HAP-1 (cell line): ENCODE results near the gene NAA20.

Experiments
- DNase-seq, 2 experiments: peaks; one replicate each; pipeline ENCODE4 v3.0.0-alpha.2; 2016 to 2020; ENCODE audit warnings: low spot score in 2 of 2
- H3K27me3 ChIP-seq: fragments of 250-450 bp; sonication (Bioruptor Pico); 2 replicates; pipeline ENCODE4 v1.5.1; 2020; ENCODE audit warnings: low read depth, mild to moderate bottlenecking, moderate library complexity
- H3K36me3 ChIP-seq: fragments of 250-450 bp; sonication (Bioruptor Pico); replicated peaks from 2 replicates; pipeline ENCODE4 v1.5.1; 2020; ENCODE audit warnings: mild to moderate bottlenecking
- H3K4me1 ChIP-seq: fragments of 250-450 bp; sonication (Bioruptor Pico); 2 replicates; pipeline ENCODE4 v1.5.1; 2020; ENCODE audit warnings: mild to moderate bottlenecking
- H3K4me3 ChIP-seq: fragments of 250-450 bp; sonication (Bioruptor Pico); 2 replicates; pipeline ENCODE4 v1.5.1; 2020; ENCODE audit warnings: mild to moderate bottlenecking, moderate library complexity
- H3K9me3 ChIP-seq: fragments of 250-450 bp; sonication (Bioruptor Pico); 2 replicates; pipeline ENCODE4 v1.5.1; 2020; ENCODE audit warnings: mild to moderate bottlenecking, moderate library complexity
- in situ Hi-C: fragments of 300-500 bp; cut with MboI; formaldehyde crosslinking; loops from 3 replicates; pipeline ENCODE4 v1.14.3; 2020; ENCODE audit warnings: low sequenced_read_pairs, inconsistent platforms, mixed read lengths

NAA20 gene

DNA sequence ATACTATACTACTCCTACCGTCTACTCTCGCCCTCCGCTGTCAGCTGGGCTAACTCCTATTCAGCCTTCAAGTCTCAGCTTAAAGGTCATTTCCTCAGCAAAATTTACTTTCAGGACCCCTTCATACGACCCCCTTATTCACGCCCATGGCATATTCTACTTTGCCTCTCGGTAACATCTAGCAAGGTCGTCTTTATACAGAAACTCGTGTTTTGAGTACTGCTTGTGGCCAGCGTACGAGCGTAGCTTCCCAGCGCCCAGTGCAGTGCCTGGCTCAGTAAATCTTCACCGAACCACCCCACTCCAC, 34.6 kb downstream of the NAA20 start:
- peaks cover 3% of the 10 kb centered on the region for H3K4me1 ChIP-seq
- no peak for DNase-seq
- H3K36me3 ChIP-seq: peaks cover 20% of the 10 kb centered on the region
- H3K9me3 ChIP-seq: no peaks in the 10 kb centered on the region
- H3K4me3 ChIP-seq: peak overlapping the region; percentile 92
- H3K27me3 ChIP-seq: peaks cover 13% of the 10 kb centered on the region
- in situ Hi-C loops: no loop called here

DNA sequence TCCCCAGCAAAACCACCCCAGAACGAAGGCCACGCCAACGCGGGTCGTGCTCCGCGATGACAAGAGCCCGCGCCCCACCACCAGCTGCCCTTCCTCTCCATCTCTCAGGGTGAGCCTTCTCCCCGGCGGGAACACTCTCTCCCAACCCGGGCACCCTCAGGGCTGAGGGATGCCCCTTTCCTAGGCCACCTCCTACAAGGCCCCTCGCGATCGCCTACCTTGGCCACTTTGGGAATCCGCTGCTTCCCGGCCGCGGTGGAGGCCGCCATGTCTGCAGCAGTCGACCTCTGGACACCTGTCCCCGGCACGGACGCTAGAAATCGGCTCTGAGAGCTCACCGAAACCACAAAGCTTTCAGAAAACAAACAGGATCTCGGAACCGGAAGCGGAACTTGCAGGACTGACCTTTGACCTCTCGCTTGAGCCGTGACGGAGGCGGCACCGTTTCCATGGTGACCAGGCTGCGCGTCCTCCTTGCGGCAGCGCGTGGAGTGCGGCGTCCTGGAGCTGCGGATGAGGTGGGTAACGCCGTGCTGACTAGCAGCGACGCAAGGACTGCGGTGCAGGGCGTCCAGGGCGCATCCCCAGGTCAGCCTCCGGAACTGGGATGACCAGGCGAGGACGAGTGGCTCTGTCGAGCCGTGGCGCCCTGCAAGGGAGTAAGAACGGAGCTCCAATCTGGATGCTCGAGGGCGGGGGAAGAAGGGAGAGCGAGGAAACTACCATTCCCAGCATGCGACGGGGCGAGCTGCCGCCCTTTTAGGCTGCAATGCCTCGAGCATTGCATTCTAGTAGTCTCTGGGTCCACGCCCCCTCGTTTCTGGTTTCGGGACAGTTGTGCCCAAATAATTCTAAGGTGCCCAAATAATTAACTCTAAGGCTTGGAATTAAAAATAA, 35.2 kb downstream of the NAA20 start, which contains the start of the genes CFAP61 and CRNKL1:
TSS of gene CFAP61 (plus strand) at position 459 of the 897 bp plus-strand sequence. CDS start 4,122 bp downstream, outside the sequence.
TSS of gene CRNKL1 (minus strand) at position 393 of the 897 bp plus-strand sequence. CDS start at position 269, 124 bp downstream.
- in situ Hi-C loops: no loop called here

DNA sequence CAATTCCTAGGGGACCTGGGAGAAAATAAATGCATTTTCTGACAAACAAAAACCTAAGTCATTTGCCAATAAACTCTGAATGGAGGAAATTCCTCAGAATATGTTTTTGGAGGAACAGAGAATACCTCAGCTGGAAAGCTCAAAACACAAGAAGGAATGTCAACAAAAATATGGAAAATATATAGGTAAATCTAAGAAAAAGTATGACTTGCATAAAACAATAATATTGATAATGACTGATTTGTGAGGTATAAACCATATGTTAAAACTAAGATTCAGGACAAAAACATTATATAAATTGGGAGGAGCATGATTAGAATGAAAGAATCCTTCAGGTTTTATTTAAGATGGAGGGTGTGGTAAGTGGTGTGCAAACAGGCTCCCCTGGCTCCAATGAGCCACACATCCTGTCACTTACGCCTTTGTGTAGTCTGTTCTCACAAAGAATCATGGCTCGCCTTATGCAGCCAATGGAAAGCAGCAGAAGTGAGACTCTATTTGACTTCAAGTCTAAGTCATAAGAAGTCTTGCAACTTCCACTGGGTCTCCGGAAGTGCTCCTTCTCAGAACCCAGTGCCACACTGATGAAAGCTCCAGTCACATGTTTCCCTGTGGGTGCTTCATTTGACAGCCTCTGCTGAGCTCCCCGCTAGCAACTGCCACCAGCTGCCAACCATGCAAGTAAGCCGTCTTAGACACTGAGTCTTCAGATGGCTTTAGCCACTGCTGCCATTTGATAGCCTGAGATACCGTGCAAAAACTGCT, 43.3 kb downstream of the NAA20 start:
- DNase-seq: no peak
- H3K27me3 ChIP-seq: peaks cover 31% of the 10 kb centered on the region
- no peaks in the 10 kb centered on the region for H3K9me3 ChIP-seq
- no peak overlapping the region for H3K4me3 ChIP-seq
- no peaks in the 10 kb centered on the region for H3K4me1 ChIP-seq
- in situ Hi-C loops: no loop called here
- H3K36me3 ChIP-seq: no peaks in the 10 kb centered on the region

More for the DNA sequence above, 35.2 kb downstream of the NAA20 start, which contains the start of the genes CFAP61 and CRNKL1:
- Histone ChIP-seq H3K4me1 (peaks cover 3% of the 10 kb centered on the region), H3K4me3 (peak within 1 kb of the TSS; percentile 92), H3K36me3 (peaks cover 14% of the 10 kb centered on the region), H3K9me3 (no peaks in the 10 kb centered on the region), H3K27me3 (peaks cover 14% of the 10 kb centered on the region)
- DNase-seq: peak; percentile 92 to 96

DNA sequence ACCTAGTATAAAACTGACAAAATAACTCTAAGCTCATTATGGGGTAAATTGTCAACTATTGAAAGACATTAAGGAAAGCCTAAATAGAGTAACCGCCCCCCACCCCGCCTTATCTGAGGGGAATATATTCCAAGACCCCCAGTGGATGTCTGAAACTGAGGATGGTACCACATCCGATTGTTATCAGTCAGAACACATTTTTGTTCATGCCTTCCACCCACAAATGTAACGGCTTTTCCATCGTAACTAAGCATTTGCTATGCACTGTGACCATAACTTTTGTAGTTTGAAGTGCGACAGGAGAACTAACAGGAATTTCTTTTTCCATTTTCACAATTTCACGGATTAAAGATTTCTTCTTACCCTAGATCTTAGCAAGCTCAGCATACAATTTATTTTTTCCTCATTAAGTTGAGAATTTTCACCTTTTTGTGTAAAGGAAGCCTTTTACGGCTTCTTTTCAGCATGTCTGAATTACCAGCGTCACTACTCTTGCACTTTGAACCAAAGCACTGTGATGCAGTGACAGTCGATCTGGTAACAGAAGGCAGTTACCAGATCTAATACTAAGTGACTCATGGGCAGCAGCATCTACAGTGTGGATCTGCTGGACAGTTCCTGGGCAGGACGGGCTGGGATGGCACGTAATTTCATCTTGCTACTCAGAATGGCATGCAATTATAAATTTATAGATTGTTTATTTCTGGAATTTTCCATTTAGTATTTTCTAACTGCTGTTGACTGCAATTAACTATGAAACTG, 47.0 kb downstream of the NAA20 start:
- peaks cover 26% of the 10 kb centered on the region for H3K27me3 ChIP-seq
- H3K36me3 ChIP-seq: no peaks in the 10 kb centered on the region
- DNase-seq: no peak
- H3K9me3 ChIP-seq: no peaks in the 10 kb centered on the region
- in situ Hi-C loops: no loop called here
- no peaks in the 10 kb centered on the region for H3K4me1 ChIP-seq
- no peak overlapping the region for H3K4me3 ChIP-seq

DNA sequence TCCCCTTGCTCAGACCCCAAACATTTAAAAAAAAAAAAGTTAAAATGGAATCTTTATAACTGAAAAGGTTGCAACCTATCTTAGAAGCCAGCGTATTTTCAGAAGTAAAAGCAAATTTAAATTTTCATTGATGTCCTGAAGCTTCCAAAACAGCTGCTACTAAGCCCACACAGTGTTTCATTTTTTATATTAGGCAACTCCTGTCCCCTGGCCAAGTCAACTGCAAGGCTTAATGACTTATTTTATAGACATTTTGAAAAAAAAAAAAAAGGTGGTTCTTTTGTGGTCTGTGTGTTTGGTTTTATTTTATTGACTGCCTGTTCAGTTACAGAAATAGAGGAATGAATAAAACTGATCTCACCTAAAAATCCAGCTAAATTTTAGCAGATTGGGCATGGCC, 48.2 kb downstream of the NAA20 start:
- H3K4me1 ChIP-seq: no peaks in the 10 kb centered on the region
- DNase-seq: no peak
- no peak overlapping the region for H3K4me3 ChIP-seq
- H3K27me3 ChIP-seq: peaks cover 26% of the 10 kb centered on the region
- in situ Hi-C loops: no loop called here
- H3K36me3 ChIP-seq: no peaks in the 10 kb centered on the region
- H3K9me3 ChIP-seq: no peaks in the 10 kb centered on the region

DNA sequence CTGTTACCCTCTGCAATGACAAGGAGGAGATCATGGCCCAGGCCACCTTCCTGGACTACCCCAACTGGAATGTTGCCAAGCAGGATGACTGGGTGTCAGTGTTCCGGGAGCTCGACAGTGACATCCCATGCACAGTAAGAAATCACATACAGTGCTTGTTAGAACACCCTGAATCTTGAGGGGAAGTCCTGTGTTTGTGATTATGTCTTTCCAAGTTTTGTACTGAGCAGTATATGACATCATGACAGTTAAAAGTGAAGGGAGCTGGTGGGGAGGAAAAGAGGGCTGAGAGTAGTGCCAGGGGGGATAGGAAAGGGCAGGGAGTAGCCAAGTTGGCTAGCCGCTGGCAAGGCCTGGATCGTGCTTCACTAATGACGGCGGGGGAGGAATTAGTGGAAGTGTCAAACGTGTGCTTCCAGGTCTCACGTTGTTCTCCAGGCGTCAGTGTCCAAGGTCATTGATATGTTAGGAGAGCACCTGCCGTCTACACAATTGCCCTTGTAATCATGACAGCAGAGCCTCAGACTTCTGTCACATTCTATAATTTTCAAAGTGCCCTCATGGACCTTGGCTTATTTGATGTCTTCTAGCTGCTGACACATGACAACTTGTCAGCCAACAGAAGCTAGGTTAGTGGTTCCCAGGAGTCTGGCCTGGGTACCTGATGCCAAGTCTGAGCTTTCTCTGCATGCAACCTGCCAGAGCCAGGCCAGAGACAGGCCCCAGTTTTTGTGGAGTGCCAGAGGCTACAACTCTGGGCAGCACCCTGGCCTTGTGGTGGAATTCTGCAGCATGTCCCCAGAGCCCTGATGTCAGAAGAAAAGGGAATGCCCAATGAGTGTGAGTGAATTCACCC, 53.9 kb downstream of the NAA20 start:
- in situ Hi-C loops: no loop called here
- no peaks in the 10 kb centered on the region for H3K36me3 ChIP-seq
- no peaks in the 10 kb centered on the region for H3K9me3 ChIP-seq
- H3K4me3 ChIP-seq: no peak overlapping the region
- DNase-seq: no peak
- H3K27me3 ChIP-seq: peaks cover 9% of the 10 kb centered on the region; the same call in 1 of the 2 replicates
- no peaks in the 10 kb centered on the region for H3K4me1 ChIP-seq

DNA sequence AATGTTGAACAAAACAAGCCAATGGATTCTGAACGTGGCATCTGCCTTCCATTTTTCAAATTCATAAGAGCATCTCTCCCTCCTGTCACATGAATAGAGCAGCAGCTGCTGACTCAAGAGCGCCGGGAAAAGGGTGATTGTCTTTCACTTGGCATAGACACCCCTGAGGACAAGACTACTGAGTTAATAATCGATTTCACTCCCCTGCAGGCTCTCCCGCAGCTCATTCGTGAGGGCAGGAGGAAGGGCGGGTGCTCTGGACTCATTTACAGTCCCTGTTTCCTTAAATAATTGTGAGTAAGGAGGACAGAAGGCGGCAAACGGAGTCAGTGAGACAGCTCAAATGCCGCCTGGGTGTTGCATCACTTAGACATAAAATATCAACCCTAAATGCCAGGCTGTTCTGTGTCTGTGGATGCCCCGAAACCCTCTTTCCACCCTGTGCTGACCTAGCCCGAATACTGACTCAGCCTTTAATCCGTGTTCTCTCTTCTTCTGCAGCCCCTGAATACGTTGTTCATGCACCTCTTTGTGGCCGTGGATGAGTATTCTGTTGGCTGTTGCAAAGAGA, 56.7 kb downstream of the NAA20 start:
- no peak for DNase-seq
- Histone ChIP-seq H3K36me3 (no peaks in the 10 kb centered on the region), H3K9me3 (no peaks in the 10 kb centered on the region), H3K4me3 (no peak overlapping the region), H3K27me3 (peaks cover 16% of the 10 kb centered on the region; the same call in 1 of the 2 replicates), H3K4me1 (no peaks in the 10 kb centered on the region)
- in situ Hi-C loops: no loop called here

DNA sequence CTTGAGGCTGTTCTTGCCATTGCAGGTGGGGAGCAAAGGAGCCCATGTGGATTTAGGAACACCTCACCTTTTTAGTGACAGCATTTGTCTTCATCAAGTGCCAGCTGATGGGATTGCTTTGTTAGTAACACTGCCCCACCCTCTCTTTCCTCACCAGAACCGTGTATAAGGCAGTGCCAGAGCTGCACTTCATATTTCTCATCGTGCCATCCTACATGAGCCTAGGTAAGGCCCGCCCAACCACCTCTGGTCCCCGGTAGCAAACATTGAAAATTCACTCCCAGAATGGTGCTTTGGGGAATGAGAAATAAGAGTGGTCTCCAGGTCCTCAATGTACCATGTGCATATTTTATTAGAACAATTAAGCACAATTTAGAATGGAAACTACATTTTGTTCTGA, 57.9 kb downstream of the NAA20 start:
- in situ Hi-C loops: no loop called here
- Histone ChIP-seq H3K4me3 (no peak overlapping the region), H3K27me3 (peaks cover 18% of the 10 kb centered on the region), H3K4me1 (no peaks in the 10 kb centered on the region), H3K9me3 (no peaks in the 10 kb centered on the region), H3K36me3 (no peaks in the 10 kb centered on the region)
- DNase-seq: no peak

DNA sequence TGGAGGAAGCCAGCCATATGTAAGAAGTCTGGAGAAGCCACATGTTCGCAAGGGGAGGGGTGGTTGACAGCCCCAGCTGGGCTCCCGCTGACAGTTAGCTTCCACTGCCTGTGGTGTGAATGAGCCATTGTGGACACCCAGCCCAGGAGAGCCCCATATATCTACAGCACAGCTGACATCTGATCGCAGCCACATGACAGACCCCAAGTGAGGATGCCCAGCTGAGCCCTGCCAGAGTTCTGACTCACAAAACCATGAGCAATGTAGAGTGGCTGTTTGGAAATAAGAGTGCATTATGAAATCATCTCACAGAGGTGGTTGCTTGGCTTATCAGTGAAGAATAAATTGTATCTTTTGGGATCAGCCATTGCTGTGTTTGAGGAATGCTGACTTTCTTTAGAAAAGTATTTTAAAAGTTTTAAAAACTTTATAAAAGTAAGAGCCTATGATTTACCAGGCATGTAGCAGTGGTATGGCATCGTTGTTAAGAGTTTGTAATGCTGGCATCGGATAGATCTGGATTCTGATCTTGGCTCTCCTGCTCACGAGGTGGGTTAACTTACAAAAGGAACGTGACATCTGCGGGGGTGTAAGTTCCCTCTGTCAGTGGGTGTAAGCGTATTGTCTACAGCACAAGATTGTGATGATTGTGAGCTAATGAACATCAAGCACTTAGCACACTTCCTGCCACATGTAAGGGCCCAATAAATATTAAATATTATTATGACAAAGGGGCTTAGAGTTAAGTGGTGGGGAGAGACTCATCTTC, 59.3 kb downstream of the NAA20 start:
- in situ Hi-C loops: no loop called here
- H3K4me3 ChIP-seq: no peak overlapping the region
- DNase-seq: no peak
- no peaks in the 10 kb centered on the region for H3K4me1 ChIP-seq
- peaks cover 24% of the 10 kb centered on the region for H3K27me3 ChIP-seq
- no peaks in the 10 kb centered on the region for H3K36me3 ChIP-seq
- H3K9me3 ChIP-seq: no peaks in the 10 kb centered on the region

DNA sequence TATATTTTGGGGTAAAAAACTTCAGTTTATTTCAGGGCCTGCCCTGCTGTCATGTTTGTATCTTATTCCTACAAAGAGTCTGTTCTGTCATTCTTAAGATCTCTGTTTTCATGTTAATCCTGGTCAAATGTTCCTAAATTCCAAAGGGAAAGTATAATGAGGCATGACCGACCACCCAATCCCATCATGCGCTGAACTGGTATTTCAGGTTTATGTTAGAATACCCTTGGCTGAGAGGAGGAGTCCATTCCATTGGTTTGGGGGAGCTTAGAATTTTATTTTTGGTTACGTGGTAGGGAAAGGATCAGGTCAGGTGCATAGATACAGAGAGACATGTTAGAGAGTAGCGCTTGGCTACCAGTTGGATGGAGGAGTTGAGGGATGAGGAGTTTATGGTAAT, 60.9 kb downstream of the NAA20 start:
- H3K9me3 ChIP-seq: no peaks in the 10 kb centered on the region
- in situ Hi-C loops: no loop called here
- no peak overlapping the region for H3K4me3 ChIP-seq
- DNase-seq: no peak
- H3K4me1 ChIP-seq: no peaks in the 10 kb centered on the region
- H3K36me3 ChIP-seq: no peaks in the 10 kb centered on the region
- H3K27me3 ChIP-seq: peaks cover 20% of the 10 kb centered on the region

DNA sequence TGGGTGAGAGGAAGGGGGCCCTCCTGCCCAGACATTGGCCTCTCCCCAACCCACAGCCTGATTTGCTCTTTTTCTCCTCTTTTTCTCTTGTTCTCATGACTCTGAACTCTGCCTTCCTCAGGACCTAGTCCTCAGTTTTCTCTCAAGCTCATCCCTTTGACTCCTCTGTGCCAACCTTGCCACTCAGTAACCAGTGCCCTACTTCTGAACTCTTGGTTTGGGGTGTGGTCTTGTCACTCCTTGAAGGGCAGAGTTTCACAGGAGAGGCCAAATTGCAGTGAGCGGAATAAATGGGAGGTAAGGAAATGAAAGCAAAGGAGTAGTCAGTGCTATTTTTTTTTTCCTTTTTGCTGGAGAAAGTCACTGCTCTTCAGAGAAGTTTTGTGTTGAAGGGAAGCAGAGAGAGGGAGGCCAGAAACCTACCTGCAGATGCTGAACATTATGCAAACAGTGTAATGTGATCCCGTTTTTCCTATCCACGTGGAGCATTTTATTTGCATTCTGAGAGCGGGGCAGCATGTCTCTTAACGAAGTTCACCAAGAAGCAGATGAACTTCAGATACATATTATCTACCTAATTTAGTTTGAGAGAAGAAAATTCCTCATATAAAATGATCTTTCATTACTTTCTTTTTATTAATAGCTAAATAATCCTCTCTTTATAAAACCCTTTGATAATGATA, 62.1 kb downstream of the NAA20 start:
- Histone ChIP-seq H3K4me3 (no peak overlapping the region), H3K4me1 (no peaks in the 10 kb centered on the region), H3K9me3 (no peaks in the 10 kb centered on the region), H3K27me3 (peaks cover 18% of the 10 kb centered on the region), H3K36me3 (no peaks in the 10 kb centered on the region)
- in situ Hi-C loops: no loop called here
- DNase-seq: no peak
